ENCODE data around the gene LAYN.
A peak's percentile ranks its signal among the peaks of the same experiment; 100 is the strongest.

LAYN gene, protein sequence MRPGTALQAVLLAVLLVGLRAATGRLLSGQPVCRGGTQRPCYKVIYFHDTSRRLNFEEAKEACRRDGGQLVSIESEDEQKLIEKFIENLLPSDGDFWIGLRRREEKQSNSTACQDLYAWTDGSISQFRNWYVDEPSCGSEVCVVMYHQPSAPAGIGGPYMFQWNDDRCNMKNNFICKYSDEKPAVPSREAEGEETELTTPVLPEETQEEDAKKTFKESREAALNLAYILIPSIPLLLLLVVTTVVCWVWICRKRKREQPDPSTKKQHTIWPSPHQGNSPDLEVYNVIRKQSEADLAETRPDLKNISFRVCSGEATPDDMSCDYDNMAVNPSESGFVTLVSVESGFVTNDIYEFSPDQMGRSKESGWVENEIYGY
- 0 to 1.5 (median 0.42) reads per million in 4 donors for total RNA-seq

DNA sequence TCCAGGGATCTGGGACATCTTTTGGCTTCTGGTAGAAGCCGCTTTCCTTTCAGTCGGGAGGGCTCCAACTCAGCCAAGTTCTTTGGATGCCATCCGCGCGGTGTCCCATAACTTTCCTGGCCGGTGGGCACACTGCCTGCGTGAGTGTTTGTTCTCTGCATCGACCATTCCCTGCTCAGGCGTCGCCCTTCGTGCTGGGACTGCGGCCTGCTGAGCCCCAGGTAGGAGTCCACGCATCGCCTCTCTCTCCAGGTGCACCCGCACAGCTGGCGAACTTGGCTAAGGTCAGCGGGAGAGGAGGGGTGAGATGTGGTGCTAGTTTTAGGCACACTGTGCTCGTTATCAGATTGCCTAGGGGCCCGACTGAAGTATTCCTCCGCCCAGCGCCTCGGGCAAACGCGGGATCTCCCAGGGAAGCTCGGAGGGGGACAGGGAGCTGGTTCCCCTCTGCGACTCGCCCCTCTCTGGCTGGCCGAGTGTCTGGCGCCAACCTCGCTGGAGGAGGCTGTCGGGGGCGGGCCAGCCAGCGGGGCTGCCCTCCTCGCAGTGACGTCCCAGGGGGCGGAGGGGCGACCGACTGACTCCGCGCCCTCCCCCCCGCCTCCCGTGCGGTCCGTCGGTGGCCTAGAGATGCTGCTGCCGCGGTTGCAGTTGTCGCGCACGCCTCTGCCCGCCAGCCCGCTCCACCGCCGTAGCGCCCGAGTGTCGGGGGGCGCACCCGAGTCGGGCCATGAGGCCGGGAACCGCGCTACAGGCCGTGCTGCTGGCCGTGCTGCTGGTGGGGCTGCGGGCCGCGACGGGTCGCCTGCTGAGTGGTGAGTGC is at the start of gene LAYN:
Gene LAYN, plus strand, starts transcription at position 607 of the 823 bp plus-strand sequence. Its CDS starts 124 bp downstream, at position 731.
- peak in 2 of 5 donors; percentile 7 to 15 for DNase-seq

- DNase-seq, result no peak
Observed at GRCh38 chr11:111494040-111494439, 46.5 kb upstream of the LAYN start.

DNA sequence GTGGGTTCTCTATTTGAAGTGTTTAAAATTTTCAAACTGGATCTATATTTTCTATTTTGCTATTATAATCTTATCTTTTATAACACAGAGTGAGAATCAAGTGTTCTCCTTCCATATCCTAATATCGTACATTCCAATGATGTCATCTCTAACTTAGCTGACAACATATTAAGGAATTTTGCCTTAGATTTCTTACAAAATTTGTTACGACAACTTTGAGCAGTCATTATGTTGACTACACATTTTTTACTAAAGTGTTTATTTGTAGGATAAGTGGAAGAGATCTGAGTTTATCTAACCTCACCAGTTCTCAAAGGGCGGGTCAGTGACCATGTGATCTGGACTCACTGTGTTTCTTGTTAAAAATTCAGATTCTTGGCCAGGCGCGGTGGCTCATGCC is 41.0 kb upstream of the LAYN start:
- no peak for DNase-seq

DNA sequence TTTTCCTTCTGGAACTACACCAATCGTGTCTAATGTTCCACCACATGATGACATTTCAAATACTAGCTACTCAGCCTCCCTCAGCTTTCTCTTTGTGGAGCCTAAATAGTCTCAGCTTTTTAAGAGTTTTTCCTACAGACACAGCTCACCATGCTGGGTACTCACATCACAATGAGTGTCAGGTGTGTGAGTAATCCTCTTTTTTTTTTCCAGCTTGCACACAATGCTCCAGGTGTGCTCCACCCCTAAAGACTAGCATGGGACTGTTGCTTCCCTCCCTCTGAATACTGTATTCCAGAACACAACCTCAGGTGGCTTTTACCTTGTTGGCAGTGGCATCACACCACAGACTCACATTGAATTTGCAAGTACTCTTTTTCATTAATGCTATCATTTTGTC is 40.0 kb upstream of the LAYN start:
- no peak for DNase-seq

GRCh38 chr11:111502611-111503010 is 37.9 kb upstream of the LAYN start:
- DNase-seq, result no peak

- no peak for DNase-seq
Observed at GRCh38 chr11:111510311-111510710, 30.2 kb upstream of the LAYN start.

DNA sequence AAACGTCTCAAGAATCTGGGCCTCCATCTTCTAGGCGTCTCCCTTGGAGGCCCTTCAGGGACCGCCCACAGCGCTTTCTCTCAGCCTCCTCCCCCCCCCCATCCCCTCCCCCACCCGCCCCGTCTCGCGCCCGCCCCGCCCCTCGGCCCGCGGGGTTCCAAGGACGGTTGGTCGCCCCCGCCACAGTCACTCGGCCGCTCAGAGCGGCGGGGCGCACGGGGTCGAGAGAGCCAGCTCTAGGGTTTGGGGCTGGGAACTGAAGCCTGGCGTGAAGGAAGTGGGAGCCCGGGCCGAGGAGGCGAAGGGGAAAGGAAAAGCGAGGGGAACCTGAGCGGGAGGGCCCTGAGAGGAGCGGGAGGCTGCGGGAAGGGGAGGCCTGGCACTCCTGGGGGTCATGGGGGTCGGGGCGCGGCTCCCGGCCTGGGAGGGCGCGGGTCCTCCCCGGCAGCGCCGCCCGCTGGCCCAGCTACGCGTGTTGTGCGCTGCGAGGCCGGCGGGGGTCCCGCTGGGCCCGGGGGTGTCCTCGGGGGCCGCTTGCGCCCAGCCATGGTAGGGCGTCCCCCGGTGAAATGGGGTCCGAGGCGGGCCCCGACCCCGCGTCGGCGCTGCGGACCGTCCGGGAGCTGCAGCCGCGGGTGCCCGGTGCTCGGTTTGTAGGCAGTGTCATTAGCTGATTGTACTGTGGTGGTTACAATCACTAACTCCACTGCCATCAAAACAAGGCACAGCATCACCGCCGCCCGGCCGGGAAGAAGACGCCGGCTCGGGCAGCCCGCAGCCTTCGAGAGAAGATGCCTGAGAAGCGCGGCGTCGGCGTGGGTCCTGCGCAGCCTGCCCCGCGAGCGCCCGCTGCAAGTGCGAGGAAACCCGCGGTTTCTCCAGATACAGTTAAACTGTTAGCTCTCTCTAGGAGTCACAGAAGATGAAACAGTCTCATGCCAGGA is 28.0 kb upstream of the LAYN start, which contains the start of gene BTG4:
Gene BTG4, minus strand, starts transcription at position 91 of the 944 bp plus-strand sequence. CDS start 13,610 bp downstream, outside the sequence.
- no peak for DNase-seq

DNA sequence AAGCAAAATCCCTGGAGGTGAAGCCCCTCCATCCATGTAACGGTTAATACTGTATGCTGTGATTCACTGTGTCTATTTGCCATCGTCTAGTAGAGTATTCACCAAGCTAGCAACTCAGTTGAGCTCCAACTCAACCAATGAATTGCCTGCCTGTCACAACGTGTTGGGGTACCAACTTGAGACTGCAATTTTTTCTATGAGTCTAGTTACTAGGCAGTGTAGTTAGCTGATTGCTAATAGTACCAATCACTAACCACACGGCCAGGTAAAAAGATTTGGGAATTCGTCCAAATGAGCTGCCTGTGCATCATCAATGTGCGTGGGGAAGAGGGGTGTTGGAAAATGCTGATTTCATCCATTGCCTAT is 27.3 kb upstream of the LAYN start:
- DNase-seq, result no peak

- DNase-seq, result no peak
Observed at GRCh38 chr11:111514216-111515031, 26.1 kb upstream of the LAYN start, which contains the start of gene HOATZ. HOATZ (plus strand) TSS chr11:111514778; CDS start chr11:111514785, 7 bp downstream.

DNA sequence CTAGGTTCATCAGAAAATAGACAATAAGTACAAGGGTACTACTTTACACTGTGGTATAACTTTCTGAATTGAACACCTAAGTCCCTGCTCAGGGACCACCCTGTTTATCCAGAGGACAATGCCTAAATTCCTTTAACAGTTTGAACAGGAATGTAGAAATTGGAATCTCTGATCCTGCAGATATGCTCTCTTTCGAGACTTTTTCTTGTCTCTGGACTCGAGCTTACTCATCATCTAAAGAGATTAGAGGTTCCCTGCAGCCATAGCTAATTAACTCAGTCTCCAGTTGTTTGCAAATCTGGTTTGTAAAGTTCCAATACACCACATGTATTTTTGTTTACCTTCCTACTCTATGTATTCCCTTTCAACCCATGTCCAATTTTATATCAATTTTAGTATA is 24.9 kb upstream of the LAYN start:
- no peak for DNase-seq

GRCh38 chr11:111518668-111519067 is 21.9 kb upstream of the LAYN start:
- no peak for DNase-seq

DNA sequence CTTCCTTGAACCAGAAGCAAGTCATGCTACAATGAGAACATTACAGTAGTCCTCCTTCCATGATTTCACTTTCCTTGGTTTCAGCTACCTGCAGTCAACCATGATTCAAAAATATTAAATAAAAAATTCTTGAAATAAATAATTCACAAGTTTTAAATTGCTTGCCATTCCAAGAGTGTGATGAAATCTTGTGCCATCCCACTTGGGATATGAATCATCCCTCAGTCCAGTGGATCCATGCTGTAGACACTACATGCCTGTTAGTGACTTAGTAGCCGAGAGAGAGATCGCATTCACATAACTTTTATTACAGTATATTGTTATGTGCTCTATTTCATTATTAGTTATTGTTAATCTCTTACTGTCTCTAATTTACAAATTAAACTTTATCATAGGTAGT is 20.0 kb upstream of the LAYN start:
- DNase-seq, result no peak

- DNase-seq, result no peak
Observed at GRCh38 chr11:111521135-111521534, 19.4 kb upstream of the LAYN start.

DNA sequence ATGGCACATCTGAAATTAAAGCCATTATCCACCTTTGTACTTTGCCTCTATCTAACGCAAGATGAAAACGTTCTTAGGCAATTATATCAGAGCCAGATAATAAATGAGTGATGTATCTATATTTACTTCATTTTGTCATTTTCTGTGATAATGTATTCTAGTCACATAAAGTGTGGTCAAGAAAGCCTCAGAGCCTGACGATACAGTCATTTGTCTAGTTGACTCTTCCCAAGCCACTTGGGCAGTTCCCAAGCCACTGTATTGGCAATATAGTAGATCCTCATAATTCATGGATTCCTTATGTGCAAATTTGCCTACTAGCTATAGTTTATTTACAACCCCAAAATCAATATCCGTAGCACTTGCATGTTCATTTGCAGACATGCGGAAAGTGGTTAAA is 18.1 kb upstream of the LAYN start:
- DNase-seq, result no peak

DNA sequence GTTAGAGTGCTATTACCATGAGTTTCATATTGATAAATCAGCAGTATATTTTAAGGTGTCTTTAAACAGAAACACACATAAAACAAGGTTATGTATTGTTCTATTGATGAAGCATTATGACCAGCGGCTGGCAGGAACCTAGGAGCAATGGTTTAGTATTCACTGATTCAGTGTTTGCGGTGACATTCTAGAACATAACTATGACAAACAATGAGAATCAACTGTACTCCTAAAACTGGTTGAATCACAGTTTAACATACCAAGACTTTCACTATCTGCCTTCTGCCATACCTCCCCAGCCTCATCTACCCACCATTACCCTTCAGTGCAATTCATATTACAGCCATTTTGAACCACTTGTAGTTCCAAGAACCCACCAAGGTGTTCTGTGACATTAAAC is 17.2 kb upstream of the LAYN start:
- DNase-seq, result no peak

DNA sequence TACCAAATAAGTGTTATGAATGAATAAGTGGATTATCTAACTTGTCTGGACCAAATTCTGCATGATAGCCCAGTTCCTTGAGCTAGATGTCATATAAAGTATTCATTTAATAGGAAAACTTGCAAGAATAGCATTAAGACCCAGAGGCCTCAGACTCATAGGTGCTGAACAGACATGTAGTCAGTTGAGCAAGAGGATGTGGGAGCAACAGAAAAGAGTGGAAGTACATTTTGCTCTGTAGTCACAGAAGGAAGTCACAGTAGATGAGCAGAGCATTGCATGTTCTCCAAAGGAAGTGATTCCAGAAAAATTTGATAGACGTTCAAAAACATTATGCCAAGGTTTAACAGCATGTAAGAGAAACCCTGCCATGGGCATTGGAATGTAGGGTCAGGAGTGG is 16.5 kb upstream of the LAYN start:
- no peak for DNase-seq

DNA sequence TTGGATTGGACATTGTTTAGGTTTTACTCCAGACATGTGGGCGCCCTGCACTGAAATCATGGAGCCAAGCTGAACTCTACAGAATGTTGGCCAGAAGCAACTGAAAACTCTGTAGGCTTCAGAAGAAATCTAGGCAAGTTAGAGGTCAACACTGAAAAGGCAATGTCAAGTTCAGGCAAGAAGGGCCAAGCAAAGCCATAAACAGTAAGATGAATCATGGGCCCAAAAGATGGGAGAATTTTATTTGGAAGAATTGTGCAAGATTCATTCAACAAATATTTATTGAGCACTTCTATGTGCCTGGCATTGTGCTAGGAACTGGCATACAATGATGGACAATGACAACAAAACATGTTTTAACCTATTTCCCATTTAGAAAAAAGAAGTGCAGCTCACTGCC is 15.1 kb upstream of the LAYN start:
- no peak for DNase-seq

DNA sequence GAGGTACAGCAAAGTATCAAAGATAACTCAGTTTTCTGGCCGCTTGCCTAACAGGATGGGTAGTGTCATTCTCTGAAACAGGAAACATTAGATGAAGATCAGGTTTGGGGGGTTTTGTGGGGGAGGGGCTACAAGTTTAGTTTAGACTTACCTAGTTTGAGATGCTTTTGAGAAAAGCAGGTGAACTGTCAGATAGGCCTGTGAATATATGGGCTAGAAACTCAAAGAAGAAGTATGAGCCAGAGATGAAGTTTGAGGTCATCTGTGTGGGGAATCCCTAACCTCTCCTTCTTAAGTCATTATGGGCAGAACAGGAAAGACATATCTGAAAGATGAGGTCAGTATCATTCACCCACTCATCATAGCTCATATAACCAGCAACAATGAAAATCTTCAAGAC is 14.0 kb upstream of the LAYN start:
- no peak for DNase-seq

- DNase-seq, result no peak
Observed at GRCh38 chr11:111527279-111527678, 13.2 kb upstream of the LAYN start.

- DNase-seq, result peak in 1 of 5 donors; percentile 43
Observed at GRCh38 chr11:111528557-111528956, 12.0 kb upstream of the LAYN start.

- DNase-seq, result no peak
Observed at GRCh38 chr11:111530091-111530490, 10.4 kb upstream of the LAYN start.

DNA sequence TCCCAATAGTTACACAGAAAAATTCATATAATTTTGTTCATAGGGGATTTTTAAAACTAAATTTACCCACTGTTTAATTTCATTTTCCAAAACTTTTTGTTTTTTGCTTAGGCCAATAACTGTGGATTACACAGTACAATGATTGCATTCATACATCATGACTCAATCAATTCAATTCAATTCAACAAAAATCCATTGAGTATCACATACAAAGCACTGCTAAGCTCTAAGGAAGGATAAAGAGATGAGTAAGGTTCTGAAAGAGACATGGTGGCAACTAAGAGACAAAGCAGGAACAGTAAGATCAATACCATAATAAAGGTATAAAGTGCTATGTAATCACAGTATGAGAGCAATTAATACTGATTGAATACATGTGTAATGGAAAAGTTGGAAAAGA is 9.4 kb upstream of the LAYN start:
- DNase-seq, result no peak

All from T-helper 1 cell (primary cell).